SK-N-SH (cell line): ENCODE data around the gene RANBP10. TPM values are rescaled to one million over a fixed set of nuclear protein-coding genes. Genes with fewer than 3 reads are reported as not detected.

ENCODE experiments used
- CTCF ChIA-PET: fragments of 300-600, 350-600 bp; formaldehyde crosslinking; extraction: SDS; loops from one replicate; lab custom pipeline; 2021; lab: Yijun Ruan, JAX
- POLR2A ChIA-PET: fragments of 350-600 bp; sonication (Branson Sonifier 250); formaldehyde crosslinking; extraction: SDS; loops from one replicate; lab custom pipeline; 2020; ENCODE audit warnings: antibody characterized with exemption, inconsistent platforms; lab: Yijun Ruan, JAX
- DNase-seq: peaks from one replicate; pipeline ENCODE4 v3.0.0; 2012
- H2AFZ ChIP-seq: fragments of 200-600 bp; sonication (generic); 2 replicates; pipeline ENCODE4 v1.8.1; 2016; ENCODE audit warnings: antibody characterized with exemption, mild to moderate bottlenecking, low read depth
- H3F3A ChIP-seq: fragments of 200-600 bp; sonication (generic); replicated peaks from 2 replicates; pipeline ENCODE3; 2016; ENCODE audit warnings: antibody characterized with exemption, mild to moderate bottlenecking; ENCODE audit not compliant: insufficient read depth
- H3K27ac ChIP-seq, 2 experiments: fragments of 200-500 bp in 1 of 2; fragments of 200-600 bp in 1 of 2; sonication (Bioruptor generic) in 1 of 2; sonication (generic), shearing (Covaris generic) in 1 of 2; 2 replicates each; pipeline versions ENCODE4 v1.5.1 to v1.6.1; 2014 to 2016; ENCODE audit warnings: low read depth in 2 of 2, inconsistent platforms in 1 of 2, low read length in 1 of 2, mild to moderate bottlenecking in 1 of 2, mixed read lengths in 1 of 2
- H3K27me3 ChIP-seq: fragments of 200-600 bp; sonication (generic), shearing (Covaris generic); 2 replicates; pipeline ENCODE4 v1.6.1; 2016; ENCODE audit warnings: mixed run types; ENCODE audit not compliant: insufficient read depth
- H3K36me3 ChIP-seq, 2 experiments: fragments of 200-500 bp in 1 of 2; fragments of 200-600 bp in 1 of 2; sonication (Bioruptor generic) in 1 of 2; sonication (generic) in 1 of 2; replicated peaks in 1 of 2; 2 replicates each; pipeline versions ENCODE3 to v1.5.1; 2014 to 2016; ENCODE audit warnings: low read length in 1 of 2, mild to moderate bottlenecking in 1 of 2; ENCODE audit not compliant: insufficient read depth in 2 of 2, control insufficient read depth in 1 of 2
- H3K4me1 ChIP-seq, 2 experiments: fragments of 200-500 bp in 1 of 2; fragments of 200-600 bp in 1 of 2; sonication (Bioruptor generic) in 1 of 2; sonication (generic), shearing (Covaris generic) in 1 of 2; 2 replicates each; pipeline versions ENCODE4 v1.5.1 to v1.6.1; 2014 to 2016; ENCODE audit warnings: low read depth in 1 of 2, low read length in 1 of 2, mixed run types in 1 of 2; ENCODE audit not compliant: insufficient read depth in 2 of 2, control insufficient read depth in 1 of 2
- H3K4me2 ChIP-seq: fragments of 200-600 bp; sonication (generic), shearing (Covaris generic); 2 replicates; pipeline ENCODE4 v1.6.1; 2017; ENCODE audit warnings: mixed run types
- H3K4me3 ChIP-seq, 2 experiments: fragments of 200-500 bp in 1 of 2; fragments of 200-600 bp in 1 of 2; sonication (Bioruptor generic) in 1 of 2; sonication (generic), shearing (Covaris generic) in 1 of 2; 2 replicates each; pipeline versions ENCODE4 v1.5.1 to v1.8.1; 2014 to 2016; ENCODE audit warnings: low read depth in 2 of 2, inconsistent platforms in 1 of 2, low read length in 1 of 2, mild to moderate bottlenecking in 1 of 2, mixed read lengths in 1 of 2, moderate library complexity in 1 of 2
- H3K79me2 ChIP-seq: fragments of 200-600 bp; sonication (generic); 2 replicates; pipeline ENCODE4 v1.8.1; 2017; ENCODE audit warnings: mild to moderate bottlenecking; ENCODE audit not compliant: insufficient read depth
- H3K9ac ChIP-seq: fragments of 200-600 bp; sonication (generic); 2 replicates; pipeline ENCODE4 v1.6.1; 2017; ENCODE audit warnings: mixed run types
- H3K9me2 ChIP-seq: fragments of 200-600 bp; sonication (generic); 2 replicates; pipeline ENCODE4 v1.6.1; 2017; ENCODE audit warnings: mixed run types
- H3K9me3 ChIP-seq: fragments of 200-600 bp; sonication (generic); 2 replicates; pipeline ENCODE4 v1.6.1; 2017; ENCODE audit warnings: mixed run types, mild to moderate bottlenecking, moderate library complexity
- H4K20me1 ChIP-seq: fragments of 200-600 bp; sonication (generic); 2 replicates; pipeline ENCODE4 v1.6.1; 2017; ENCODE audit warnings: mild to moderate bottlenecking, mixed run types; ENCODE audit not compliant: insufficient read depth
- ELF1 ChIP-seq: IDR thresholded peaks from 2 replicates; pipeline ENCODE4 v1.4.0; 2012
- EP300 ChIP-seq, 2 experiments: IDR thresholded peaks; 2 replicates each; pipeline versions ENCODE4 v1.4.0 to v1.6.1; 2012; ENCODE audit warnings: borderline replicate concordance in 1 of 2, low read depth in 1 of 2, low read length in 1 of 2
- EZH2phosphoT487 ChIP-seq: fragments of 200-600 bp; sonication (generic); IDR thresholded peaks from 2 replicates; pipeline ENCODE4 v1.6.1; 2017; ENCODE audit warnings: low read depth, mixed run types, mild to moderate bottlenecking, antibody characterized with exemption, moderate library complexity, borderline replicate concordance
- FOXM1 ChIP-seq: IDR thresholded peaks from 2 replicates; pipeline ENCODE4 v1.4.0; 2012; ENCODE audit warnings: low read depth, mild to moderate bottlenecking
- JUND ChIP-seq: IDR thresholded peaks from 2 replicates; pipeline ENCODE4 v1.4.0; 2012
- MXI1 ChIP-seq: IDR thresholded peaks from 2 replicates; pipeline ENCODE4 v1.6.1; 2012; ENCODE audit warnings: mild to moderate bottlenecking, low read depth, low read length, improper control_type of control experiment
- NRF1 ChIP-seq: IDR thresholded peaks from 2 replicates; pipeline ENCODE4 v1.6.1; 2012; ENCODE audit warnings: low read depth, mild to moderate bottlenecking, low read length
- RAD21 ChIP-seq: IDR thresholded peaks from 2 replicates; pipeline ENCODE4 v1.6.1; 2012; ENCODE audit warnings: mild to moderate bottlenecking, low read length
- REST ChIP-seq: IDR thresholded peaks from 2 replicates; pipeline ENCODE4 v1.6.1; 2012; ENCODE audit warnings: mild to moderate bottlenecking, low read depth, low read length, moderate library complexity
- SIN3A ChIP-seq: IDR thresholded peaks from 2 replicates; pipeline ENCODE4 v1.6.1; 2012; ENCODE audit warnings: low read depth, mild to moderate bottlenecking, low read length, moderate library complexity, borderline replicate concordance
- USF1 ChIP-seq: IDR thresholded peaks from 2 replicates; pipeline ENCODE4 v1.4.0; 2012; ENCODE audit warnings: low read depth, borderline replicate concordance
- YY1 ChIP-seq: IDR thresholded peaks from 2 replicates; pipeline ENCODE4 v1.4.0; 2012; ENCODE audit warnings: low read depth, mild to moderate bottlenecking
- WGBS: methylation state at CpG from one replicate; pipeline ENCODE4 v1.1.6; 2017; ENCODE audit warnings: low lambda C conversion rate; 5-methylcytosine and 5-hydroxymethylcytosine counted together
- polyA plus RNA-seq, 3 experiments: library from polyadenylated mRNA; depleted of rRNA; stranded (reverse); fragments of >200 nt; gene quantifications; 2 replicates each; pipeline ENCODE4 v1.2.3, GENCODE V29; 2012

The RANBP10 gene
- polyA plus RNA-seq, 1 of the 3 experiments (the other 2 are of a cell fraction) = 12.1 TPM

- Histone ChIP-seq H4K20me1 (no peaks in the 10 kb centered on the region), H3K4me1 (no peaks in the 10 kb centered on the region), H3K4me2 (no peak overlapping the region), H3K79me2 (no peaks in the 10 kb centered on the region), H3K9me2 (no peaks in the 10 kb centered on the region), H3K27me3 (no peaks in the 10 kb centered on the region), H3F3A (no peaks in the 10 kb centered on the region), H3K27ac (no peak overlapping the region), H3K36me3 (peaks cover 0 to 38% of the 10 kb centered on the region in 2 experiments), H3K9ac (no peak overlapping the region), H3K4me3 (no peak overlapping the region), H2AFZ (no peak overlapping the region), H3K9me3 (no peaks in the 10 kb centered on the region)
- DNase-seq = no peak
- ChIA-PET POLR2A (no interaction called here), CTCF (no interaction called here)
- TF ChIP-seq ELF1 = no peak
- no peak for TF ChIP-seq EZH2phosphoT487
- no peak for TF ChIP-seq RAD21
- no peak for TF ChIP-seq MXI1
- TF ChIP-seq SIN3A = no peak
- no peak for TF ChIP-seq USF1
- TF ChIP-seq REST = no peak
- WGBS = 89% methylated on average over 9 of the region's 9 CpGs
Measured at GRCh38 chr16:67731071-67731752, 75.1 kb downstream of the RANBP10 start.

GRCh38 chr16:67730326-67730725 is 76.0 kb downstream of the RANBP10 start:
- Histone ChIP-seq H3K36me3 (peaks cover 0 to 38% of the 10 kb centered on the region in 2 experiments), H3K9me2 (no peaks in the 10 kb centered on the region), H4K20me1 (no peaks in the 10 kb centered on the region), H2AFZ (no peak overlapping the region), H3K27ac (no peak overlapping the region), H3F3A (no peaks in the 10 kb centered on the region), H3K9ac (no peak overlapping the region), H3K4me1 (no peaks in the 10 kb centered on the region)
- POLR2A ChIA-PET = no interaction called here
- no peak for DNase-seq
- 96% methylated on average over 5 of the region's 6 CpGs for WGBS
- TF ChIP-seq JUND (no peak), NRF1 (no peak), YY1 (no peak), FOXM1 (no peak), EP300 (IDR thresholded peaks at IDR 0.05; ENCODE audit: borderline replicate concordance in 1 of 2, low read depth in 1 of 2, low read length in 1 of 2) (no peak)
- TF ChIP-seq, all 33 proteins: peak for 0
- Histone ChIP-seq H3K4me3 (no peak overlapping the region), H3K9me3 (no peaks in the 10 kb centered on the region), H3K79me2 (no peaks in the 10 kb centered on the region), H3K4me2 (no peak overlapping the region), H3K27me3 (no peaks in the 10 kb centered on the region)
- CTCF ChIA-PET = interaction anchor here (1.7 kb wide), 1 partner anchor 62 kb away, joined by 4 read pairs; no protein-coding TSS in a partner anchor
